ENCODE data around the gene PPM1L.

GRCh38 chr3:160801386-160802118 lies 45.5 kb downstream of the PPM1L start:
- no peak for TF ChIP-seq CTCF (IDR thresholded peaks at IDR 0.05)
- TF ChIP-seq POLR2AphosphoS5 (IDR thresholded peaks at IDR 0.05) = peak; percentile 58 to 60
- no peak for TF ChIP-seq EP300 (IDR thresholded peaks at IDR 0.05)
